Ammon's horn (tissue), 1 donor: Measurements from ENCODE around the gene KBTBD2.
"Not testable (repeated sequence)": the region's sequence is repeated elsewhere in the genome, so short reads cannot be mapped to it uniquely, and the experiment has no call there.

ENCODE experiments used
- DNase-seq: peaks from one replicate; pipeline ENCODE4 v3.0.0-alpha.2; 2016; ENCODE audit warnings: low spot score

KBTBD2 gene

GRCh38 chr7:32891043-32891799 is at the start of gene KBTBD2:
Gene KBTBD2, minus strand, starts transcription at chr7:32891760. Its CDS starts 12,156 bp downstream, at chr7:32879604.
- peak; percentile 84 for DNase-seq

GRCh38 chr7:32941181-32941580 is 49.6 kb upstream of the KBTBD2 start:
- DNase-seq: no peak

GRCh38 chr7:32937344-32938174 is 46.0 kb upstream of the KBTBD2 start:
- DNase-seq: peak; percentile 27

GRCh38 chr7:32936689-32937088 is 45.1 kb upstream of the KBTBD2 start:
- no peak for DNase-seq

GRCh38 chr7:32935558-32935957 is 44.0 kb upstream of the KBTBD2 start:
- DNase-seq: no peak

- DNase-seq: no peak
These were observed 38.8 kb upstream of the KBTBD2 start for GRCh38 chr7:32930378-32930777.

GRCh38 chr7:32929430-32930143 is 38.0 kb upstream of the KBTBD2 start:
- no peak for DNase-seq

- no peak for DNase-seq
These were observed 37.3 kb upstream of the KBTBD2 start for GRCh38 chr7:32928785-32929298.

- DNase-seq: no peak
These were observed 30.3 kb upstream of the KBTBD2 start for GRCh38 chr7:32921896-32922295.

- not testable (repeated sequence) for DNase-seq
These were observed 25.4 kb upstream of the KBTBD2 start for GRCh38 chr7:32916994-32917393.

- DNase-seq: no peak
These were observed 24.4 kb upstream of the KBTBD2 start for GRCh38 chr7:32916006-32916405.

GRCh38 chr7:32915041-32915536 is 23.5 kb upstream of the KBTBD2 start:
- DNase-seq: no peak

- no peak for DNase-seq
These were observed 22.6 kb upstream of the KBTBD2 start for GRCh38 chr7:32914184-32914583.

- DNase-seq: no peak
These were observed 18.6 kb upstream of the KBTBD2 start for GRCh38 chr7:32910195-32910594.

- peak; percentile 72 for DNase-seq
These were observed 13.7 kb upstream of the KBTBD2 start for GRCh38 chr7:32905175-32905662.

- no peak for DNase-seq
These were observed 10.1 kb upstream of the KBTBD2 start for GRCh38 chr7:32901629-32902028.

GRCh38 chr7:32900433-32900995 is 9.0 kb upstream of the KBTBD2 start:
- DNase-seq: no peak

- not testable (repeated sequence) for DNase-seq
These were observed 5.8 kb upstream of the KBTBD2 start for GRCh38 chr7:32897376-32897775.

- DNase-seq: no peak
These were observed 5.2 kb upstream of the KBTBD2 start for GRCh38 chr7:32896564-32897347.

GRCh38 chr7:32894171-32894570 is 2.6 kb upstream of the KBTBD2 start:
- DNase-seq: no peak

- DNase-seq: no peak
These were observed 2.2 kb upstream of the KBTBD2 start for GRCh38 chr7:32893722-32894121.
